Measurements from ENCODE around the gene TECPR2.

Gene TECPR2

GRCh38 chr14:102387086-102387485 is 24.3 kb downstream of the TECPR2 start:
- no peak for DNase-seq

- no peak for DNase-seq
Observed at GRCh38 chr14:102389246-102389645, 26.5 kb downstream of the TECPR2 start.

GRCh38 chr14:102390064-102390855 is 27.5 kb downstream of the TECPR2 start:
- DNase-seq = no peak

- DNase-seq = no peak
Observed at GRCh38 chr14:102392506-102392905, 29.8 kb downstream of the TECPR2 start.

- DNase-seq = no peak
Observed at GRCh38 chr14:102394717-102395375, 32.1 kb downstream of the TECPR2 start.

- DNase-seq = no peak
Observed at GRCh38 chr14:102396521-102396920, 33.8 kb downstream of the TECPR2 start.

- DNase-seq = no peak
Observed at GRCh38 chr14:102403028-102403427, 40.3 kb downstream of the TECPR2 start.

GRCh38 chr14:102407258-102407657 is 44.5 kb downstream of the TECPR2 start:
- no peak for DNase-seq

- DNase-seq = no peak
Observed at GRCh38 chr14:102408724-102409123, 46.0 kb downstream of the TECPR2 start.

- DNase-seq = no peak
Observed at GRCh38 chr14:102415671-102416070, 52.9 kb downstream of the TECPR2 start.

- no peak for DNase-seq
Observed at GRCh38 chr14:102417001-102417431, 54.3 kb downstream of the TECPR2 start.

GRCh38 chr14:102417646-102418045 is 54.9 kb downstream of the TECPR2 start:
- DNase-seq = no peak

- DNase-seq = no peak
Observed at GRCh38 chr14:102418169-102418852, 55.6 kb downstream of the TECPR2 start.

- no peak for DNase-seq
Observed at GRCh38 chr14:102418853-102419240, 56.1 kb downstream of the TECPR2 start.

- DNase-seq = no peak
Observed at GRCh38 chr14:102419276-102419675, 56.5 kb downstream of the TECPR2 start.

- no peak for DNase-seq
Observed at GRCh38 chr14:102419716-102420115, 57.0 kb downstream of the TECPR2 start.

GRCh38 chr14:102421411-102422057 is 58.8 kb downstream of the TECPR2 start:
- no peak for DNase-seq

GRCh38 chr14:102424520-102424919 is 61.8 kb downstream of the TECPR2 start:
- no peak for DNase-seq

GRCh38 chr14:102424923-102425322 is 62.2 kb downstream of the TECPR2 start:
- no peak for DNase-seq

GRCh38 chr14:102426796-102427195 is 64.1 kb downstream of the TECPR2 start:
- DNase-seq = no peak

- no peak for DNase-seq
Observed at GRCh38 chr14:102427642-102428041, 64.9 kb downstream of the TECPR2 start.

- DNase-seq = no peak
Observed at GRCh38 chr14:102430212-102430908, 67.6 kb downstream of the TECPR2 start.

GRCh38 chr14:102431751-102432150 is 69.0 kb downstream of the TECPR2 start:
- DNase-seq = no peak

All from CD4-positive, alpha-beta T cell treated with Interleukin-4 for 4 hours (primary cell).